ENCODE results near the gene GPR108. TPM values are rescaled to one million over a fixed set of nuclear protein-coding genes. Genes with fewer than 3 reads are reported as not detected.

Gene GPR108
- total and polyA plus RNA-seq, 2 of the 13 experiments (the other 11 are each of a cell fraction or from before 2014, with no cell fraction given), result 36.4 to 63.0 TPM

DNA sequence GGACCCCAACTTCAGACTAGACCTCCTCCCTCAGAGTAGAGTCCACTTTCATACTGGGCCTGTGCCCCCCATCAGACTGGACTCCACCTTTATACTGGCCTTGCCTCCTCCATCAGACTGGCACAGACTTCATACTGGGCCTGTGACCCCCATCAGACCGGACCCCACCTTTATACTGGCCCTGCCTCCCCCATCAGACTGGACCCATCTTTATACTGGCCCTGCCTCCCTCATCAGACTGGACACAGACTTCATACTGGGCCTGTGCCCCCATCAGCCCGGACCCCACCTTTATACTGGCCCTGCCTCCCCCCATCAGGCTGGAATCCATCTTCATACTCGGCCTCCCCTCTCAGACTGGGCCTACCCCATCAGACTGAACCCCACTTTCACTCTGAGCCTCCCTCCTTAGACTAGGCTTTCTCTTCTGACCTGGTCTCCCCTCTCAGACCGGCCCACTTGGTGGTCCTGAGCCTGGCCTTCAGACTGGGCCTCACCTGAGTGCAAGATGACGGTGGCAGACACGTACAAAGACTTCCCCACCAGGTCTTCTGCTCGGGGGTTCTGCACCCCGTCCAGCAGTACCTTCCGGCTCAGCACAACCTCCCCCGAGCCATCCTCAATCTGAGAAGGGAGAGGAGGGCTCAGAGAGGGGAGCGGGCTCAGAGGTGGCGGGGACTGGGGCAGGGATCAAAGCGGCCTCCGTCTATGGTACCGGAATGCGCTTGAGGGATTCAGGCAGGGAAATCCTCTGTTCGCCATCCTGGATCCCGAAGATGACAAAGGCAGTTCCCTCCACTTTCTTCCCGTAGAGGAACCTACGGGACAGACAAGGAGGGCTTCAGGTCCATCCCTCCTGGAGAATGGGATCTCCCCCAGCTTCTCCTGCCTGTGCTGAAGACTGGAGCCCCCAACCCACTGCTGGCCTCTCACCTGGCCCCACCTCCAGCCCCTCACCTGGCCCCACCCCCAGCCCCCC lies 24.4 kb downstream of the GPR108 start:
- Histone ChIP-seq H3K4me1 (ENCODE audit: insufficient read depth, low read length) (peaks cover 43% of the 10 kb centered on the region), H3K27ac (ENCODE audit: extremely low read length, insufficient read depth, low read length) (no peak overlapping the region), H3K4me3 (replicated peaks in 1 of 3; ENCODE audit: insufficient read depth in 1 of 3, low read depth in 2 of 3, low read length in 3 of 3) (no peak overlapping the region), H3K36me3 (replicated peaks in 1 of 2; ENCODE audit: control insufficient read depth in 1 of 2, insufficient read depth in 2 of 2, low read length in 2 of 2) (peaks cover 33 to 76% of the 10 kb centered on the region in 2 experiments), H3K27me3 (ENCODE audit: control insufficient read depth in 1 of 2, insufficient read depth in 2 of 2, low read length in 2 of 2) (no peaks in the 10 kb centered on the region), H4K20me1 (ENCODE audit: insufficient read depth, low read length) (peaks cover 83% of the 10 kb centered on the region), H2AFZ (ENCODE audit: low read length) (no peak overlapping the region), H3K9ac (ENCODE audit: insufficient read depth, low read depth, low read length) (no peak overlapping the region), H3K9me3 (ENCODE audit: low read length) (no peaks in the 10 kb centered on the region), H3K4me2 (ENCODE audit: low read depth, low read length) (0 out of 2 replicates have a peak overlapping the region, but pooled peaks have one; percentile 7), H3K79me2 (ENCODE audit: insufficient read depth, low read length) (peaks cover 6% of the 10 kb centered on the region)
- in situ Hi-C loops (cut with HindIII; ENCODE audit: extremely low pct_ligation_motif_present, low pct_unique_long_range_greater_than_20kb), result no loop called here
- FAIRE-seq (no peak), DNase-seq (ENCODE audit: low spot score) (no peak), ATAC-seq (peak; percentile 4)
- intact Hi-C loops (cut with micrococcal nuclease; ENCODE audit: unreplicated experiment), result no loop called here
- CTCF ChIA-PET (ENCODE audit: low intra/inter-chr PET ratio, low total read pairs), result no interaction called here
- BruUV-seq (replicated peaks), result no TSS peak
- over 99% methylated on average over 20 of the region's 20 CpGs for WGBS (ENCODE audit: low lambda C conversion rate)
- POLR2A ChIA-PET, result interaction anchor here (0.7 to 1.4 kb wide), 3 partner anchors 10 to 40 kb away, joined by 3 to 4 read pairs (median 3); partner anchors contain the start of gene GPR108
- TF ChIP-seq, protein P1, sequence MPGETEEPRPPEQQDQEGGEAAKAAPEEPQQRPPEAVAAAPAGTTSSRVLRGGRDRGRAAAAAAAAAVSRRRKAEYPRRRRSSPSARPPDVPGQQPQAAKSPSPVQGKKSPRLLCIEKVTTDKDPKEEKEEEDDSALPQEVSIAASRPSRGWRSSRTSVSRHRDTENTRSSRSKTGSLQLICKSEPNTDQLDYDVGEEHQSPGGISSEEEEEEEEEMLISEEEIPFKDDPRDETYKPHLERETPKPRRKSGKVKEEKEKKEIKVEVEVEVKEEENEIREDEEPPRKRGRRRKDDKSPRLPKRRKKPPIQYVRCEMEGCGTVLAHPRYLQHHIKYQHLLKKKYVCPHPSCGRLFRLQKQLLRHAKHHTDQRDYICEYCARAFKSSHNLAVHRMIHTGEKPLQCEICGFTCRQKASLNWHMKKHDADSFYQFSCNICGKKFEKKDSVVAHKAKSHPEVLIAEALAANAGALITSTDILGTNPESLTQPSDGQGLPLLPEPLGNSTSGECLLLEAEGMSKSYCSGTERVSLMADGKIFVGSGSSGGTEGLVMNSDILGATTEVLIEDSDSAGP (CRISPR knock-in tag; IDR thresholded peaks at IDR 0.05; ENCODE audit: borderline replicate concordance), result peak; percentile 18; the same call in 1 of the 2 replicates
- no peak for TF ChIP-seq NFYB (CRISPR knock-in tag; IDR thresholded peaks at IDR 0.05)
- no peak for TF ChIP-seq ZFP37 (CRISPR knock-in tag; IDR thresholded peaks at IDR 0.05; ENCODE audit: borderline replicate concordance)
- TF ChIP-seq HNRNPL (IDR thresholded peaks at IDR 0.05; ENCODE audit: low read depth, low read length), result no peak
- TF ChIP-seq POLR2AphosphoS2 (IDR thresholded peaks at IDR 0.05; ENCODE audit: low read depth, low read length), result 0 out of 2 replicates have a peak, but pooled peaks have one; percentile 16
- peak; percentile 53; the same call in 1 of the 2 replicates for TF ChIP-seq RBFOX2 (IDR thresholded peaks at IDR 0.05; ENCODE audit: low read depth, low read length)
- TF ChIP-seq, protein P2, sequence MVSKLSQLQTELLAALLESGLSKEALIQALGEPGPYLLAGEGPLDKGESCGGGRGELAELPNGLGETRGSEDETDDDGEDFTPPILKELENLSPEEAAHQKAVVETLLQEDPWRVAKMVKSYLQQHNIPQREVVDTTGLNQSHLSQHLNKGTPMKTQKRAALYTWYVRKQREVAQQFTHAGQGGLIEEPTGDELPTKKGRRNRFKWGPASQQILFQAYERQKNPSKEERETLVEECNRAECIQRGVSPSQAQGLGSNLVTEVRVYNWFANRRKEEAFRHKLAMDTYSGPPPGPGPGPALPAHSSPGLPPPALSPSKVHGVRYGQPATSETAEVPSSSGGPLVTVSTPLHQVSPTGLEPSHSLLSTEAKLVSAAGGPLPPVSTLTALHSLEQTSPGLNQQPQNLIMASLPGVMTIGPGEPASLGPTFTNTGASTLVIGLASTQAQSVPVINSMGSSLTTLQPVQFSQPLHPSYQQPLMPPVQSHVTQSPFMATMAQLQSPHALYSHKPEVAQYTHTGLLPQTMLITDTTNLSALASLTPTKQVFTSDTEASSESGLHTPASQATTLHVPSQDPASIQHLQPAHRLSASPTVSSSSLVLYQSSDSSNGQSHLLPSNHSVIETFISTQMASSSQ (IDR thresholded peaks at IDR 0.05; ENCODE audit: low read depth), result 0 out of 2 replicates have a peak, but pooled peaks have one; percentile 9
- TF ChIP-seq, protein P2 (CRISPR knock-in tag; IDR thresholded peaks at IDR 0.05; ENCODE audit: borderline replicate concordance), result no peak
- TF ChIP-seq ZSCAN22 (CRISPR knock-in tag; IDR thresholded peaks at IDR 0.05), result peak; percentile 100
- no peak for TF ChIP-seq ZNF816 (CRISPR knock-in tag; IDR thresholded peaks at IDR 0.05; ENCODE audit: borderline replicate concordance)
- TF ChIP-seq PAF1 (CRISPR knock-in tag; IDR thresholded peaks at IDR 0.05), result peak; percentile 60; the same call in 1 of the 2 replicates
- TF ChIP-seq PCBP2 (optimal IDR thresholded peaks at IDR 0.05; ENCODE audit: low read depth, low read length, poor library complexity, severe bottlenecking), result no peak
- peak; percentile 97 for TF ChIP-seq HNRNPH1 (optimal IDR thresholded peaks at IDR 0.05; ENCODE audit: low read depth, low read length)
- peak in 1 of 2 experiments; percentile 36; a peak in 2 of 4 replicates for TF ChIP-seq POLR2A (IDR thresholded peaks at IDR 0.05; ENCODE audit: insufficient read depth in 1 of 2, low read depth in 2 of 2, low read length in 2 of 2)
- no peak for TF ChIP-seq FIP1L1 (IDR thresholded peaks at IDR 0.05; ENCODE audit: borderline replicate concordance, insufficient read depth, low read depth, low read length)
- TF ChIP-seq POLR2G (IDR thresholded peaks at IDR 0.05; ENCODE audit: low read depth, low read length), result peak; percentile 61
- TF ChIP-seq GLI4 (CRISPR knock-in tag; IDR thresholded peaks at IDR 0.05; ENCODE audit: borderline replicate concordance), result no peak
- peak; percentile 13; the same call in 1 of the 2 replicates for TF ChIP-seq ZFX (CRISPR knock-in tag; IDR thresholded peaks at IDR 0.05; ENCODE audit: low read depth)
